H1 (cell line): ENCODE data around the gene KCMF1. TPM values are rescaled to one million over a fixed set of nuclear protein-coding genes. Genes with fewer than 3 reads are reported as not detected.

Source experiments
- CTCF ChIA-PET: fragments of 300-600 bp; sonication (Branson Sonifier 250); formaldehyde crosslinking; loops from one replicate; lab custom pipeline; 2021; ENCODE audit not compliant: partially characterized antibody; lab: Charles Lee
- POLR2A ChIA-PET: fragments of 300-600 bp; sonication (Branson Sonifier 250); formaldehyde crosslinking; loops from one replicate; lab custom pipeline; 2021; ENCODE audit warnings: inconsistent platforms; ENCODE audit not compliant: partially characterized antibody; lab: Charles Lee
- DNase-seq, 2 experiments: peaks; one replicate each; pipeline versions ENCODE4 v3.0.0 to v3.0.0-alpha.2; 2010 to 2022; ENCODE audit warnings: low spot score in 2 of 2, low read depth in 1 of 2, mixed read lengths in 1 of 2
- FAIRE-seq: peaks from 2 replicates; lab custom pipeline; 2011; peaks lifted over from hg19 to GRCh38; lab: Jason Lieb, UNC
- H2AFZ ChIP-seq: 2 replicates; pipeline ENCODE4 v1.8.1; 2012; ENCODE audit warnings: low read length, inconsistent platforms
- H2AK5ac ChIP-seq: 2 replicates; pipeline ENCODE4 v1.6.1; 2013; ENCODE audit warnings: low read depth, low read length
- H2BK120ac ChIP-seq: replicated peaks from 2 replicates; pipeline ENCODE3; 2013; ENCODE audit warnings: low read depth, low read length, inconsistent platforms
- H2BK12ac ChIP-seq: 2 replicates; pipeline ENCODE4 v1.6.1; 2013; ENCODE audit warnings: low read depth, low read length
- H2BK15ac ChIP-seq: 2 replicates; pipeline ENCODE4 v1.6.1; 2013; ENCODE audit warnings: low read length
- H2BK20ac ChIP-seq: 2 replicates; pipeline ENCODE4 v1.6.1; 2013; ENCODE audit warnings: low read length
- H2BK5ac ChIP-seq: 2 replicates; pipeline ENCODE4 v1.6.1; 2013; ENCODE audit warnings: low read depth, low read length
- H3K14ac ChIP-seq: 2 replicates; pipeline ENCODE4 v1.6.1; 2013; ENCODE audit warnings: inconsistent platforms; ENCODE audit not compliant: insufficient read length
- H3K18ac ChIP-seq: 2 replicates; pipeline ENCODE4 v1.6.1; 2013; ENCODE audit warnings: low read length; ENCODE audit errors: extremely low read depth
- H3K23ac ChIP-seq: 2 replicates; pipeline ENCODE4 v1.6.1; 2013; ENCODE audit warnings: inconsistent platforms; ENCODE audit not compliant: insufficient read length
- H3K23me2 ChIP-seq: 2 replicates; pipeline ENCODE4 v1.6.1; 2013; ENCODE audit warnings: low read depth, low read length
- H3K27ac ChIP-seq: 2 replicates; pipeline ENCODE4 v1.6.1; 2011; ENCODE audit warnings: low read depth, low read length, inconsistent platforms
- H3K27me3 ChIP-seq, 4 experiments: replicated peaks in 1 of 4; 1 replicate in 1 of 4; 2 replicates in 3 of 4; pipeline versions ENCODE4 v1.6.1 to v1.8.1; 2011 to 2013; ENCODE audit warnings: low read length in 3 of 4, mild to moderate bottlenecking in 3 of 4, inconsistent platforms in 2 of 4, mixed read lengths in 2 of 4, moderate library complexity in 1 of 4; ENCODE audit not compliant: control insufficient read depth in 3 of 4, insufficient read depth in 3 of 4; ENCODE audit errors: extremely low read depth in 1 of 4
- H3K36me3 ChIP-seq, 4 experiments: 2 replicates each; pipeline versions ENCODE4 v1.6.1 to v1.8.1; 2011 to 2013; ENCODE audit warnings: mild to moderate bottlenecking in 4 of 4, low read length in 3 of 4, moderate library complexity in 2 of 4, control low read depth in 1 of 4, inconsistent platforms in 1 of 4; ENCODE audit not compliant: insufficient read depth in 4 of 4, control insufficient read depth in 2 of 4
- H3K4ac ChIP-seq: replicated peaks from 2 replicates; pipeline ENCODE3; 2013; ENCODE audit warnings: low read length, low read depth, mixed read lengths, inconsistent platforms; ENCODE audit not compliant: insufficient read length
- H3K4me1 ChIP-seq, 4 experiments: replicated peaks in 1 of 4; 1 replicate in 1 of 4; 2 replicates in 3 of 4; pipeline versions ENCODE4 v1.6.1 to v1.8.1; 2011 to 2013; ENCODE audit warnings: low read length in 3 of 4, inconsistent platforms in 2 of 4, mixed read lengths in 1 of 4; ENCODE audit not compliant: insufficient read depth in 4 of 4, control insufficient read depth in 3 of 4
- H3K4me2 ChIP-seq, 2 experiments: 2 replicates each; pipeline versions ENCODE4 v1.6.1 to v1.8.1; 2011 to 2013; ENCODE audit warnings: low read depth in 2 of 2, low read length in 2 of 2, control low read depth in 1 of 2, inconsistent platforms in 1 of 2, mild to moderate bottlenecking in 1 of 2; ENCODE audit not compliant: insufficient read depth in 1 of 2
- H3K4me3 ChIP-seq, 4 experiments: fragments of 200-600, 300-600 bp in 1 of 4; sonication (generic), shearing (Covaris generic), sonication (Bioruptor Twin) in 1 of 4; 2 replicates each; pipeline versions ENCODE4 v1.5.1 to v1.8.1; 2011 to 2016; ENCODE audit warnings: low read length in 4 of 4, low read depth in 3 of 4, control low read depth in 2 of 4, inconsistent platforms in 2 of 4, mild to moderate bottlenecking in 2 of 4, mixed read lengths in 1 of 4, moderate library complexity in 1 of 4; ENCODE audit not compliant: insufficient read depth in 2 of 4; ENCODE audit errors: extremely low read depth in 1 of 4
- H3K56ac ChIP-seq: replicated peaks from 2 replicates; pipeline ENCODE3; 2013; ENCODE audit warnings: low read depth, mild to moderate bottlenecking, mixed read lengths, low read length, inconsistent platforms; ENCODE audit not compliant: insufficient read length
- H3K79me1 ChIP-seq: 2 replicates; pipeline ENCODE4 v1.6.1; 2013; ENCODE audit warnings: low read depth, low read length, control low read depth
- H3K79me2 ChIP-seq, 2 experiments: 2 replicates each; pipeline versions ENCODE4 v1.6.1 to v1.8.1; 2012 to 2013; ENCODE audit warnings: low read length in 2 of 2, mild to moderate bottlenecking in 2 of 2, inconsistent platforms in 1 of 2; ENCODE audit not compliant: insufficient read depth in 2 of 2, control insufficient read depth in 1 of 2
- H3K9ac ChIP-seq, 4 experiments: replicated peaks in 1 of 4; 1 replicate in 1 of 4; 2 replicates in 3 of 4; pipeline versions ENCODE4 v1.6.1 to v1.8.1; 2011 to 2013; ENCODE audit warnings: low read depth in 3 of 4, low read length in 3 of 4, control low read depth in 2 of 4, mild to moderate bottlenecking in 2 of 4, moderate library complexity in 2 of 4, inconsistent platforms in 1 of 4; ENCODE audit errors: extremely low read depth in 1 of 4
- H3K9me3 ChIP-seq, 2 experiments: 2 replicates each; pipeline versions ENCODE4 v1.6.1 to v1.8.1; 2012 to 2013; ENCODE audit warnings: mild to moderate bottlenecking in 2 of 2, moderate library complexity in 2 of 2, control low read depth in 1 of 2, inconsistent platforms in 1 of 2, low read depth in 1 of 2, low read length in 1 of 2, mixed read lengths in 1 of 2; ENCODE audit not compliant: insufficient read depth in 2 of 2
- H4K20me1 ChIP-seq, 2 experiments: replicated peaks in 1 of 2; 2 replicates each; pipeline versions ENCODE3 to v1.8.1; 2011 to 2013; ENCODE audit warnings: inconsistent platforms in 2 of 2, low read length in 2 of 2, mild to moderate bottlenecking in 1 of 2; ENCODE audit not compliant: insufficient read depth in 2 of 2, control insufficient read depth in 1 of 2
- H4K5ac ChIP-seq: 2 replicates; pipeline ENCODE4 v1.6.1; 2013; ENCODE audit warnings: low read length, low read depth, mixed read lengths, inconsistent platforms; ENCODE audit not compliant: insufficient read length
- H4K8ac ChIP-seq: 2 replicates; pipeline ENCODE4 v1.8.0; 2013; ENCODE audit warnings: mild to moderate bottlenecking, moderate library complexity, low read length, inconsistent platforms; ENCODE audit not compliant: insufficient read depth; ENCODE audit errors: extremely low read depth
- H4K91ac ChIP-seq: replicated peaks from 2 replicates; pipeline ENCODE3; 2013; ENCODE audit warnings: low read length, mixed read lengths, inconsistent platforms; ENCODE audit not compliant: insufficient read length
- HDAC6 ChIP-seq: IDR thresholded peaks from one replicate; pipeline ENCODE4 v1.7.1; 2012; ENCODE audit warnings: low read depth, mild to moderate bottlenecking, inconsistent platforms, low read length, moderate library complexity
- RXRA ChIP-seq: IDR thresholded peaks from 2 replicates; pipeline ENCODE4 v1.6.1; 2011; ENCODE audit warnings: low read depth, mild to moderate bottlenecking, low read length, moderate library complexity; ENCODE audit not compliant: insufficient read depth
- WGBS, 2 experiments: shearing (Covaris generic) in 1 of 2; methylation state at CpG; one replicate each; pipeline versions ENCODE4 v1.1.6 to v1.1.7; 2013 to 2015; ENCODE audit warnings: low lambda C conversion rate in 2 of 2, mixed read lengths in 2 of 2, inconsistent platforms in 1 of 2, low coverage in 1 of 2, missing lambda C conversion rate in 1 of 2; ENCODE audit not compliant: insufficient replicate concordance in 2 of 2, insufficient coverage in 1 of 2, insufficient read length in 1 of 2; ENCODE audit errors: extremely low coverage in 1 of 2, missing lambda C conversion rate in 1 of 2; 5-methylcytosine and 5-hydroxymethylcytosine counted together
- polyA plus RNA-seq, 7 experiments: library from polyadenylated mRNA; depleted of rRNA in 3 of 7; stranded (reverse) in 5 of 7; unstranded in 2 of 7; fragments of >200 nt in 5 of 7; fragments of 200-250 nt in 2 of 7; gene quantifications; 1 replicate in 5 of 7; 2 replicates in 1 of 7; 4 replicates in 1 of 7; pipeline versions ENCODE4 v1.2.1 to v1.2.3, GENCODE V29; 2011 to 2013; ENCODE audit warnings: missing spikeins in 2 of 7, mixed read lengths in 2 of 7
- total RNA-seq: library from RNA; stranded (reverse); fragmentation: NEBNext Ultra II Directional; extraction: Animal tissue kit (Norgen Biotek cat#: 25700); gene quantifications from 2 replicates; pipeline ENCODE4 v1.2.1, GENCODE V29; 2021

Gene KCMF1
- total and polyA plus RNA-seq, 2 of the 8 experiments (the other 6 are each of a cell fraction or from before 2014, with no cell fraction given), result 86.9 to 149 TPM

DNA sequence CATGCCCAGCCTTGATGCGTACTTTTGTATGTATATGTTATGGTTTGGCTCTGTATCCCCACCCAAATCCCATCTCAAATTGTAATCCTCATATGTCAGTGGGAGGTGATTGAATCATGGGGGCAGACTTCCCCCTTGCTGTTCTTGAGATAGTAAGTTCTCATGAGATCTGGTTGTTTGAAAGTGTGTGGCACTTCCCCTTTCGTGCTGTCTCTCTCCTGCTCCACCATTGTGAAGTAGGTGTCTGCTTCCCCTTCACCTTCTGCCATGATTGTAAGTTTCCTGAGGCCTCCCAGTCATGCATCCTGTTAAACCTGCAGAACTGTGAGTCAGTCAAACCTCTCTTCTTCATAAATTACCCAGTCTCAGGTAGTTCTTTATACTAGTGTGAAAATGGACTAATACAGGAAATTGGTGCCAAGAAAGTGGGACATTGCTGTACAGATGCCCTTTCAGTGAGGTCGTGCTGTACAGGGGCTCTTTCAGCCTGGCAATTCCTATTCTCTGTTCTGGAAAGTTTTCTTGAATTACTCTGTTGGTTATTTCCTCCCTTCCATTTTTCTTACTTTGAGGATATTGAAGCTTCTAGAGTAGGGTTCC lies 38.2 kb downstream of the KCMF1 start:
- Histone ChIP-seq H2BK20ac (no peak overlapping the region), H4K20me1 (peaks cover 8 to 10% of the 10 kb centered on the region in 2 experiments), H2BK5ac (no peak overlapping the region), H3K79me2 (peaks cover 7 to 92% of the 10 kb centered on the region in 2 experiments; a peak in 3 of 4 replicates), H4K5ac (no peak overlapping the region), H3K9ac (no peak overlapping the region), H4K8ac (no peak overlapping the region), H3K36me3 (peaks cover 0 to 12% (median 4%) of the 10 kb centered on the region in 4 experiments; a peak in 3 of 8 replicates), H3K9me3 (0 out of 4 replicates have a peak, but pooled peaks cover 0 to 2% of the 10 kb centered on the region in 2 experiments), H3K14ac (no peak overlapping the region), H3K27me3 (no peaks in the 10 kb centered on the region), H3K27ac (no peak overlapping the region), H2BK15ac (no peak overlapping the region), H2BK120ac (no peak overlapping the region), H3K4me2 (no peak overlapping the region), H3K23ac (no peak overlapping the region), H3K56ac (no peak overlapping the region), H3K79me1 (peaks cover 6% of the 10 kb centered on the region; the same call in 1 of the 2 replicates), H2BK12ac (no peak overlapping the region), H3K4me1 (peaks cover 0 to 11% (median 5%) of the 10 kb centered on the region in 4 experiments; a peak in 4 of 7 replicates), H2AK5ac (no peak overlapping the region), H3K4me3 (no peak overlapping the region), H3K4ac (no peak overlapping the region), H3K18ac (no peak overlapping the region), H4K91ac (no peak overlapping the region), H2AFZ (no peak overlapping the region), H3K23me2 (no peaks in the 10 kb centered on the region)
- FAIRE-seq (no peak), DNase-seq (peak in 1 of 2 experiments; percentile 41)
- CTCF ChIA-PET, result interaction anchor here (2.4 to 3.0 kb wide), 2 partner anchors 51 to 83 kb away, joined by 7 to 11 read pairs; no protein-coding TSS in a partner anchor
- TF ChIP-seq HDAC6, result no peak
- TF ChIP-seq RXRA, result no peak
- POLR2A ChIA-PET, result interaction anchor here (0.8 to 1.2 kb wide), 4 partner anchors 9 to 67 kb away, joined by 3 to 7 read pairs (median 4); no protein-coding TSS in a partner anchor
- 87% methylated on average over 3 of the region's 3 CpGs; no CpG with 5 or more reads in 1 of the 2 experiments for WGBS, 2 experiments
